IMR-90 (cell line): Measurements from ENCODE around the gene SLC4A7.

Experiments
- BHLHE40 ChIP-seq: fragments of 150-350 bp; IDR thresholded peaks from 2 replicates; pipeline ENCODE4 v1.6.1; 2016; ENCODE audit warnings: mild to moderate bottlenecking, low read depth, low read length
- MXI1 ChIP-seq: IDR thresholded peaks from 2 replicates; pipeline ENCODE4 v1.6.1; 2012; ENCODE audit warnings: low read depth, mild to moderate bottlenecking, low read length, moderate library complexity, borderline replicate concordance
- POLR2A ChIP-seq: IDR thresholded peaks from 2 replicates; pipeline ENCODE4 v1.6.1; 2012; ENCODE audit warnings: mild to moderate bottlenecking, low read depth, low read length
- RAD21 ChIP-seq: IDR thresholded peaks from 2 replicates; pipeline ENCODE4 v1.6.1; 2012; ENCODE audit warnings: low read length, improper control_type of control experiment
- SMC3 ChIP-seq: fragments of 150-350 bp; IDR thresholded peaks from 2 replicates; pipeline ENCODE4 v1.6.1; 2016; ENCODE audit warnings: low read depth, mild to moderate bottlenecking, antibody characterized with exemption, low read length, moderate library complexity
- TF ChIP-seq, protein P1 (sequence below): conservative IDR thresholded peaks from 2 replicates; pipeline ENCODE4 v1.5.1; 2012; ENCODE audit warnings: mild to moderate bottlenecking, low read depth, low read length, improper control_type of control experiment

DNA sequence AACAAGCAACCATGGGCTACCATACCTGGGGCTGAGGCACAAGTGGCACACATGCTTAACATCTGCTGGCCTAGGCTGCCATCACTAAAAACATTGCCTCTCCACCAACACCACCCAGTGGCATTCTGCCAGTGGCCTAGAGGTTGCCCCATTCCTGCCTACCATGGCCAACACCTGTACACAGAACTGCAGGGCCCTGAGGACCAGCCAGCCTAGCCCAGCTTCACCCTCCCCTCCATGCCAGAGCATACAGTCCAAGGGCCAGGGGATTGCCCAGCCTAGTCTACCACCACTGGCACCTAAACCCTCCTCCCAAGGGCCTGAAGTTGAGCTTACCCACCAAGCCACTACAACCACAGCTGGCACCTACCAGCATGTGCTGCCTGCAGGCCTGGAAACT lies 150.3 kb downstream of the SLC4A7 start:
- TF ChIP-seq BHLHE40 (no peak), POLR2A (no peak), SMC3 (no peak), MXI1 (no peak), RAD21 (no peak)
- TF ChIP-seq, protein P1, sequence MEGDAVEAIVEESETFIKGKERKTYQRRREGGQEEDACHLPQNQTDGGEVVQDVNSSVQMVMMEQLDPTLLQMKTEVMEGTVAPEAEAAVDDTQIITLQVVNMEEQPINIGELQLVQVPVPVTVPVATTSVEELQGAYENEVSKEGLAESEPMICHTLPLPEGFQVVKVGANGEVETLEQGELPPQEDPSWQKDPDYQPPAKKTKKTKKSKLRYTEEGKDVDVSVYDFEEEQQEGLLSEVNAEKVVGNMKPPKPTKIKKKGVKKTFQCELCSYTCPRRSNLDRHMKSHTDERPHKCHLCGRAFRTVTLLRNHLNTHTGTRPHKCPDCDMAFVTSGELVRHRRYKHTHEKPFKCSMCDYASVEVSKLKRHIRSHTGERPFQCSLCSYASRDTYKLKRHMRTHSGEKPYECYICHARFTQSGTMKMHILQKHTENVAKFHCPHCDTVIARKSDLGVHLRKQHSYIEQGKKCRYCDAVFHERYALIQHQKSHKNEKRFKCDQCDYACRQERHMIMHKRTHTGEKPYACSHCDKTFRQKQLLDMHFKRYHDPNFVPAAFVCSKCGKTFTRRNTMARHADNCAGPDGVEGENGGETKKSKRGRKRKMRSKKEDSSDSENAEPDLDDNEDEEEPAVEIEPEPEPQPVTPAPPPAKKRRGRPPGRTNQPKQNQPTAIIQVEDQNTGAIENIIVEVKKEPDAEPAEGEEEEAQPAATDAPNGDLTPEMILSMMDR = no peak
